Measurements from ENCODE around the gene PSG7.
"Not testable (repeated sequence)": the region's sequence is repeated elsewhere in the genome, so short reads cannot be mapped to it uniquely, and the experiment has no call there.

Gene PSG7

GRCh38 chr19:42890446-42890845, 46.6 kb downstream of the PSG7 start:
- H3K4me1 ChIP-seq (ENCODE audit: control insufficient read depth in 5 of 5, insufficient read depth in 5 of 5, low read length in 5 of 5); H3K27ac ChIP-seq (ENCODE audit: low read depth, low read length); H3K36me3 ChIP-seq (ENCODE audit: control insufficient read depth in 5 of 5, insufficient read depth in 5 of 5, low read length in 5 of 5); H3K9ac ChIP-seq (ENCODE audit: low read length in 5 of 5); H3K4me3 ChIP-seq (ENCODE audit: low read depth in 1 of 5, low read length in 5 of 5); H3K9me3 ChIP-seq (ENCODE audit: control insufficient read depth in 5 of 5, low read length in 5 of 5); H3K27me3 ChIP-seq (ENCODE audit: control insufficient read depth in 5 of 5, insufficient read depth in 4 of 5, low read length in 5 of 5): not testable (repeated sequence)

- H3K4me1 ChIP-seq (ENCODE audit: control insufficient read depth in 5 of 5, insufficient read depth in 5 of 5, low read length in 5 of 5); H3K36me3 ChIP-seq (ENCODE audit: control insufficient read depth in 5 of 5, insufficient read depth in 5 of 5, low read length in 5 of 5): not testable (repeated sequence)
Measured at GRCh38 chr19:42887876-42888445, 49.0 kb downstream of the PSG7 start.

DNA sequence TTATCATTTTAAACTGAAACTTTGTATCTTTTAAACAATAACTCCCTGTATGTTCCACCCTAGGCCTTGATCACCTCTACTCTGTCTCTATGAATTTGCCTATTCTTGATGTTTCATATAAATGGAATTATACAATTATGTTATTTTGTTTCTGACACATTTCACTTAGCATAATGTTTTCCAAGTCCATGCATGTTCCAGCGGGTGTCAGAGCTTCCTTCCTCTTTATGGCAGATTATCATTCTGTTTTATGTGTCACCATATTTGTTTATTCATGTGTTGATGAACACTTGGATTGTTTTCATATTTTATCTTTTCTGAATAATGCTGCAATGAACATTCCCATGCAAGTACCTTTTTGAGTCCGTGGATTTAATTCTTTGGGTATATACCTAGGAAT, 54.3 kb downstream of the PSG7 start:
- H3K9ac ChIP-seq (ENCODE audit: low read length in 5 of 5); H3K9me3 ChIP-seq (ENCODE audit: control insufficient read depth in 5 of 5, low read length in 5 of 5); H3K27me3 ChIP-seq (ENCODE audit: control insufficient read depth in 5 of 5, insufficient read depth in 4 of 5, low read length in 5 of 5); H3K36me3 ChIP-seq (ENCODE audit: control insufficient read depth in 5 of 5, insufficient read depth in 5 of 5, low read length in 5 of 5); H3K27ac ChIP-seq (ENCODE audit: low read depth, low read length); H3K4me1 ChIP-seq (ENCODE audit: control insufficient read depth in 5 of 5, insufficient read depth in 5 of 5, low read length in 5 of 5); H3K4me3 ChIP-seq (ENCODE audit: low read depth in 1 of 5, low read length in 5 of 5): not testable (repeated sequence)

More at GRCh38 chr19:42887876-42888445, 49.0 kb downstream of the PSG7 start:
- H3K4me3 ChIP-seq (ENCODE audit: low read depth in 1 of 5, low read length in 5 of 5); H3K9me3 ChIP-seq (ENCODE audit: control insufficient read depth in 5 of 5, low read length in 5 of 5); H3K27me3 ChIP-seq (ENCODE audit: control insufficient read depth in 5 of 5, insufficient read depth in 4 of 5, low read length in 5 of 5); H3K9ac ChIP-seq (ENCODE audit: low read length in 5 of 5); H3K27ac ChIP-seq (ENCODE audit: low read depth, low read length): not testable (repeated sequence)

DNA sequence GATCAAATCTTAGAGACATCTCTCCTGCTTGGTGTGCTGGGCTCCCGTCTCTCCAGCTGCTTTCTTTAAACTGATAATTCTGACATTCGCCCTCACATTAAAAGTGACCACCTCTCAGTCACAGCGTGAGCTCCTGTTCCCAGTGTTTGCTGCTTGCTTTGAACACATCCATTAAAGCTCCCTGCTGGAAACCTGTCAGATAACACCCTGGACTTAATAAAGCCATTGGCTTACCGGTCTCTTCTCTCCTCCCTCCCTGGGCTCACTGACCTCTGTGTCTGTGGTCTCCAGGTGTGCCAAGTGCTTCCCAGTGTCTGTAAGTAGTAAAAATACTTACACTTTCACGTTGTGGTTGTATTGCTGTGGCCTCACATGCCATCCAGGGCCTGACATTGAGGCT, 55.0 kb downstream of the PSG7 start:
- H3K27me3 ChIP-seq (ENCODE audit: control insufficient read depth in 5 of 5, insufficient read depth in 4 of 5, low read length in 5 of 5); H3K9ac ChIP-seq (ENCODE audit: low read length in 5 of 5); H3K4me3 ChIP-seq (ENCODE audit: low read depth in 1 of 5, low read length in 5 of 5); H3K36me3 ChIP-seq (ENCODE audit: control insufficient read depth in 5 of 5, insufficient read depth in 5 of 5, low read length in 5 of 5); H3K9me3 ChIP-seq (ENCODE audit: control insufficient read depth in 5 of 5, low read length in 5 of 5); H3K27ac ChIP-seq (ENCODE audit: low read depth, low read length); H3K4me1 ChIP-seq (ENCODE audit: control insufficient read depth in 5 of 5, insufficient read depth in 5 of 5, low read length in 5 of 5): not testable (repeated sequence)

GRCh38 chr19:42881279-42881678, 55.7 kb downstream of the PSG7 start:
- not testable (repeated sequence) for H3K9ac ChIP-seq (ENCODE audit: low read length in 5 of 5); H3K9me3 ChIP-seq (ENCODE audit: control insufficient read depth in 5 of 5, low read length in 5 of 5); H3K4me1 ChIP-seq (ENCODE audit: control insufficient read depth in 5 of 5, insufficient read depth in 5 of 5, low read length in 5 of 5); H3K36me3 ChIP-seq (ENCODE audit: control insufficient read depth in 5 of 5, insufficient read depth in 5 of 5, low read length in 5 of 5); H3K27ac ChIP-seq (ENCODE audit: low read depth, low read length); H3K4me3 ChIP-seq (ENCODE audit: low read depth in 1 of 5, low read length in 5 of 5); H3K27me3 ChIP-seq (ENCODE audit: control insufficient read depth in 5 of 5, insufficient read depth in 4 of 5, low read length in 5 of 5)

GRCh38 chr19:42880621-42881020, 56.4 kb downstream of the PSG7 start:
- H3K9me3 ChIP-seq (ENCODE audit: control insufficient read depth in 5 of 5, low read length in 5 of 5); H3K9ac ChIP-seq (ENCODE audit: low read length in 5 of 5); H3K27me3 ChIP-seq (ENCODE audit: control insufficient read depth in 5 of 5, insufficient read depth in 4 of 5, low read length in 5 of 5); H3K4me1 ChIP-seq (ENCODE audit: control insufficient read depth in 5 of 5, insufficient read depth in 5 of 5, low read length in 5 of 5); H3K36me3 ChIP-seq (ENCODE audit: control insufficient read depth in 5 of 5, insufficient read depth in 5 of 5, low read length in 5 of 5); H3K27ac ChIP-seq (ENCODE audit: low read depth, low read length); H3K4me3 ChIP-seq (ENCODE audit: low read depth in 1 of 5, low read length in 5 of 5): not testable (repeated sequence)

DNA sequence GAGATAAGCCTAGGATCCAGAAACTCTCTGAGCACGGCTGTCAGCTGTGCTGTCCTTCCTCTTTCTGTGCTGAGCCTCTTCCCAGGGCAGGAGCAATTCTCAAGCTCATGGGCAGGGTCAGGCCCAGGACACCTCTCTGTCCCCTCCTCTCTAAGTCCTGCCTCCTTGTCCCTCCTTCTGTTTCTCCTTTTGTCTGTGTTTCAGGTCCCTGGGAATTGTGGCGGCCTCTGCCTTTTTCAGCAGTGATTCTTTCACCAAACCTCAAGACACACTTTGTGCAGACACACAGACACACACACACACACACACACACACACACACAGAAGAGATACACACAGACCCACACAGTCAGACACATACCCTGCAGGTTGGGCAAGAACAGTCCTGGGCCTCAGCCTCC, 57.4 kb downstream of the PSG7 start, which contains the start of gene PSG1:
Gene PSG1 (minus strand): TSS at position 101 of the 400 bp plus-strand sequence. CDS start 132 bp downstream, outside the sequence.
- Histone ChIP-seq H3K4me1 (ENCODE audit: control insufficient read depth in 5 of 5, insufficient read depth in 5 of 5, low read length in 5 of 5) (no peaks in the 10 kb centered on the region), H3K9ac (ENCODE audit: low read length in 5 of 5) (no peak within 1 kb of the TSS), H3K27ac (ENCODE audit: low read depth, low read length) (no peak within 1 kb of the TSS), H3K4me3 (ENCODE audit: low read depth in 1 of 5, low read length in 5 of 5) (no peak within 1 kb of the TSS), H3K9me3 (ENCODE audit: control insufficient read depth in 5 of 5, low read length in 5 of 5) (no peaks in the 10 kb centered on the region), H3K36me3 (ENCODE audit: control insufficient read depth in 5 of 5, insufficient read depth in 5 of 5, low read length in 5 of 5) (no peaks in the 10 kb centered on the region), H3K27me3 (ENCODE audit: control insufficient read depth in 5 of 5, insufficient read depth in 4 of 5, low read length in 5 of 5) (no peaks in the 10 kb centered on the region)

GRCh38 chr19:42876596-42876995, 60.4 kb downstream of the PSG7 start:
- H3K4me3 ChIP-seq (ENCODE audit: low read depth in 1 of 5, low read length in 5 of 5); H3K27me3 ChIP-seq (ENCODE audit: control insufficient read depth in 5 of 5, insufficient read depth in 4 of 5, low read length in 5 of 5); H3K9ac ChIP-seq (ENCODE audit: low read length in 5 of 5); H3K4me1 ChIP-seq (ENCODE audit: control insufficient read depth in 5 of 5, insufficient read depth in 5 of 5, low read length in 5 of 5); H3K36me3 ChIP-seq (ENCODE audit: control insufficient read depth in 5 of 5, insufficient read depth in 5 of 5, low read length in 5 of 5); H3K9me3 ChIP-seq (ENCODE audit: control insufficient read depth in 5 of 5, low read length in 5 of 5); H3K27ac ChIP-seq (ENCODE audit: low read depth, low read length): not testable (repeated sequence)

GRCh38 chr19:42875881-42876280, 61.1 kb downstream of the PSG7 start:
- H3K27me3 ChIP-seq (ENCODE audit: control insufficient read depth in 5 of 5, insufficient read depth in 4 of 5, low read length in 5 of 5); H3K27ac ChIP-seq (ENCODE audit: low read depth, low read length); H3K9ac ChIP-seq (ENCODE audit: low read length in 5 of 5); H3K4me1 ChIP-seq (ENCODE audit: control insufficient read depth in 5 of 5, insufficient read depth in 5 of 5, low read length in 5 of 5); H3K4me3 ChIP-seq (ENCODE audit: low read depth in 1 of 5, low read length in 5 of 5); H3K9me3 ChIP-seq (ENCODE audit: control insufficient read depth in 5 of 5, low read length in 5 of 5); H3K36me3 ChIP-seq (ENCODE audit: control insufficient read depth in 5 of 5, insufficient read depth in 5 of 5, low read length in 5 of 5): not testable (repeated sequence)

DNA sequence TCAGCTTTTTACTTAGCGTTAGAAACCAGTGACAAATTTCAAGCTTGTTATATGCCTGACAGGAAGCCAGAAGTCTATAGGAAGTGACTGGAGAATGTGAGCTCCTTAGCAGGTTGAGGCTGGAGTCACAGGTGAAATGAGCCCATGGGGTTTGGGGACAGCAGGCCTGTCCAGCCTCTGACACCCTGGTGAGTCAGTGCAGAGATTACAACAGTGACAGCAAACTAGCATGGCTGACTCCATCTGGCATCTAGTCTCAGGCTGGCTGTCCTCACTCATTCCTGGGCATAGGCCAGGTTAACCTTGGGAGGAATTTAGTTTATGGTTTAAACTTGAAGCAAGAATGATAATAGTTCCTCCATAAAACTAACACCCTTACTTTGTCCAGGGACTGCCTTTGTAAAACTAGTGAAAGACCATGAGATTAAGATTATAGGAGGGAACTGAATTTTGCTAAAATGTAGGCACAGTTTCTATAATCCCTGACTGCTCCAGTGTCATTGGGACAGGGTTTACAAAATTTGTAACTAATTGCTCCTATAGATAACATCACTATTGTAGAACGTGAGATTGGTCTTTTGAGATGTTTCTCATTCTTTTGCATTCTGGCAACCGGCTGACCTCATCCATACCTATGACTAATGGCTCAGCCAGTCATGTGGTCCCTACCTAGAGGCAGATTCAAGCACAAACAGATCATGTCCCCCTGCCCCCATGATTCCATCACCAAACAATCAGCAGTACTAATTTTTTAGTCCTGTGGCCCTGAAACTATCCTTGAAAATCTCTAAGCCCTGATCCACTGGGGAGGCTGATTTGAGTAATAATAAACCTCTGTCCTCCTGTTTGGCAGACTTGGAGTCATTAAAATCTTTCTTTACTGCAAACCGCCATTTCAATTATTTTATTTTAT, 61.9 kb downstream of the PSG7 start:
- H3K4me1 ChIP-seq (ENCODE audit: control insufficient read depth in 5 of 5, insufficient read depth in 5 of 5, low read length in 5 of 5); H3K9me3 ChIP-seq (ENCODE audit: control insufficient read depth in 5 of 5, low read length in 5 of 5); H3K36me3 ChIP-seq (ENCODE audit: control insufficient read depth in 5 of 5, insufficient read depth in 5 of 5, low read length in 5 of 5); H3K27me3 ChIP-seq (ENCODE audit: control insufficient read depth in 5 of 5, insufficient read depth in 4 of 5, low read length in 5 of 5); H3K27ac ChIP-seq (ENCODE audit: low read depth, low read length); H3K4me3 ChIP-seq (ENCODE audit: low read depth in 1 of 5, low read length in 5 of 5); H3K9ac ChIP-seq (ENCODE audit: low read length in 5 of 5): not testable (repeated sequence)

All from subcutaneous abdominal adipose tissue (tissue), 5 donors.